ACC112 (cell line): Measurements from ENCODE around the gene VCL.

Experiments used
- H2AFZ ChIP-seq: fragments of 200-600 bp; sonication (generic); one replicate; pipeline ENCODE4 v1.6.0; 2017; ENCODE audit warnings: antibody characterized with exemption, low read length; ENCODE audit not compliant: unreplicated experiment
- H3K27ac ChIP-seq: fragments of 200-600 bp; sonication (generic); 2 replicates; pipeline ENCODE4 v1.5.1; 2014; ENCODE audit warnings: low read depth, mild to moderate bottlenecking, antibody characterized with exemption, low read length, moderate library complexity
- H3K27me3 ChIP-seq: fragments of 200-600 bp; sonication (generic); 2 replicates; pipeline ENCODE4 v1.6.1; 2014; ENCODE audit warnings: mild to moderate bottlenecking, antibody characterized with exemption, low read length, moderate library complexity, mixed read lengths; ENCODE audit not compliant: insufficient read depth
- H3K36me3 ChIP-seq: fragments of 200-600 bp; sonication (generic); 2 replicates; pipeline ENCODE4 v1.6.1; 2016; ENCODE audit warnings: mild to moderate bottlenecking, antibody characterized with exemption, low read length, moderate library complexity, mixed read lengths; ENCODE audit not compliant: insufficient read depth
- H3K4me1 ChIP-seq: fragments of 200-600 bp; sonication (generic); one replicate; pipeline ENCODE4 v1.6.1; 2016; ENCODE audit warnings: low read length, mixed read lengths; ENCODE audit not compliant: insufficient read depth, unreplicated experiment, control insufficient read depth
- H3K4me3 ChIP-seq: fragments of 200-600 bp; sonication (generic); 2 replicates; pipeline ENCODE4 v1.5.1; 2014; ENCODE audit warnings: mild to moderate bottlenecking, low read depth, low read length
- H3K79me2 ChIP-seq: fragments of 200-600 bp; sonication (generic); one replicate; pipeline ENCODE4 v1.6.0; 2016; ENCODE audit warnings: low read length; ENCODE audit not compliant: control insufficient read depth, unreplicated experiment, insufficient read depth

Gene VCL

DNA sequence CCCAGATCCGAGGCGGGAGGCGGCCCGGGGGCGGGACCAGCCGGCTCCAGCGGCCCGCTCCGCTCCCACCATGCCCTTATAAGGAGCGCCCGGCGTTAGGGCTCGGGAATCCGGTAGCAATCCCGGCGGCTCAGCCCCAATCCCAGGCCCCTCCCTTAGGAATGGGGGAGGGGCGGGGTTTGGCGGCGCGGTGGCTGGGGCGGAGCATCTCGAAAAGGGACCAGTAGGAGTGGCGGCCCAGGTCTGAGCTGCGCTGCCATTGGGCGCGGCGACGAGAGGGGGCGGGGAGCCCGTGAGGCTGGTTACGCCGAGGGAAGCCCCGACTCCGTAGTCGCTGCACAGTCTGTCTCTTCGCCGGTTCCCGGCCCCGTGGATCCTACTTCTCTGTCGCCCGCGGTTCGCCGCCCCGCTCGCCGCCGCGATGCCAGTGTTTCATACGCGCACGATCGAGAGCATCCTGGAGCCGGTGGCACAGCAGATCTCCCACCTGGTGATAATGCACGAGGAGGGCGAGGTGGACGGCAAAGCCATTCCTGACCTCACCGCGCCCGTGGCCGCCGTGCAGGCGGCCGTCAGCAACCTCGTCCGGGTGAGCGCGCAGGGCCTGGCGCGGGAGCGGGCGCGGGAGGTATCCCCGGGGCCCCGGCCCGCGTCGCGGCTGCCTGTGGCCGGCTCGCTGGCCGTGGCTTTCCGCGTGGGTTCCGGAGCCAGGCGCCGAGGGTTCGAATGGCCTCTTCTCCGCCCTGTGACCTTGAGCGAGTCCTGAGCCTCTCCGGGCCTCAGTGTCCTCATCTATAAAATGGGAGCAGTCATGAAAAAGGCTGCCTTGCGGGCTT, at the start of gene VCL:
Gene VCL (plus strand): TSS at position 330 of the 836 bp plus-strand sequence. CDS start 92 bp downstream, at position 422.
- peak within 1 kb of the TSS; percentile 91 for H3K27ac ChIP-seq
- H2AFZ ChIP-seq, result peak within 1 kb of the TSS; percentile 65
- peak within 1 kb of the TSS; percentile 96 for H3K4me3 ChIP-seq
- H3K36me3 ChIP-seq, result no peaks in the 10 kb centered on the region
- peaks cover 34% of the 10 kb centered on the region for H3K4me1 ChIP-seq
- peaks cover 50% of the 10 kb centered on the region for H3K79me2 ChIP-seq
- H3K27me3 ChIP-seq, result no peaks in the 10 kb centered on the region

DNA sequence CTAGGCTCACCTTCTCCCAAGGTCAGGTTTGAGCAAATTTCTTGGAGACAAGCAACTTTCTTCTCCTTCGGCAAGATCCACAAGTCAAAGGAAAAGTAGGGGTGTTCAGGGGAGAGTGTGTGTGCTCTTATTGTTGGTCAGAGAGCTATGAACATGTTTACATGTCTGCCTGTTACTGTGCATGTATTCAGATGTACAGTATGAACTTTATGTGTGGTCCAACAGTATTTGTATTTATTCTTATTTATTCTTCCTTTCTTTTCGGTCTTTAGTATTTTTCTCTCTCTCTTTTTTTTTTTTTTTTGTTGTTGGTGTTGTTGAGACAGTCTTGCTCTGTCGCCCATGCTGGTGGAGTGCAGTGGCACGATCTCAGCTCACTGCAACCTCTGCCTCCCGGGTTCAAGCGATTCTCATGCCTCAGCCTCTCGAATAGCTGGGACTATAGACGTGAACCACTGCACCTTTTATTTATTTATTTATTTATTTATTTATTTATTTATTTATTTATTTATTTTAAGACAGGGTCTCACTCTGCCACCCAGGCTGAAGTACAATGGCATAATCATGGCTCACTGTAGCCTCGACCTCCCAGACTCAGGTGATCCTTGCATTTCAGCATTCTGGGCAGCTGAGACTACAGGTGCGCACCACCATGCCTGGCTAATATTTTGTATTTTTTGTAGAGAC, 48.8 kb upstream of the VCL start:
- Histone ChIP-seq H3K27me3 (no peaks in the 10 kb centered on the region), H2AFZ (no peak overlapping the region), H3K36me3 (no peaks in the 10 kb centered on the region), H3K4me1 (no peaks in the 10 kb centered on the region), H3K27ac (no peak overlapping the region), H3K79me2 (no peaks in the 10 kb centered on the region), H3K4me3 (no peak overlapping the region)

DNA sequence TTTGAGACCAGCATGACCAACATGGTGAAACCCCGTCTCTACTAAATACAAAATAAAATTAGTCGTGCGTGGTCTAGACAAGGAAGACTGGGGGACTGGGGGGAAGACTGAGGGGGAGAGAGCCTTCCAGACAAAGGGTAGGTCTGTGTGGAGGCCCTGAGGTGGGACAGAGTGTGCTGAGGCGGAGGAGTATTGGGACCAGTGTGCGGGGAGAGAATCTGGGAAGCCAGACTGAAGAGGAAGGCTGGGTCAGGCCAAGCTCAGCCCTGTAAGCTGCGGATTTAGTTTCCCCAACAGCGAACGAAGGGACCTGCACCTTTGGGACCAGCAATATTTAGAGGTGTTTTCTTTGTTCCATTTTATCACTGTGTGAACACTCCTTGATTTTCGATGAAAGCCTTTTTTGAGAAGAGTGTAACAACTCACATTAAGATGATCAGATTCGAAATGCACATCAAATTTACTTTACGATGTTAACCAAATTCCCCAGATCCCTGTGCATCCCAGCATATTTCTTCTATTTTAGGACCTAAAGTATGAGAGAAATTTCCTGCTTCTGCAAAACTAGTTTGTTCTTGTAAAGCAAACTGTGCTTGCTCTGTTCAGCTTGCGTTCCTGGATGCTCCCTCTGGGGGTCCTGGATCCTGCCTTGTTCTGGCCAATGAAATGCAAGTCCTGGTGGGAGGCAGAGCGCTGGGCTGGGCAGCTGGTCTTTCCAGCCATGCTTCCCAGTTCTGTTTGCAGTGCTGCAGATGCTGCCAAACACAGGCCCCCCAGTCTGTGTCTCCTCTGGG, 47.6 kb upstream of the VCL start:
- H3K27ac ChIP-seq, result no peak overlapping the region
- H3K4me3 ChIP-seq, result no peak overlapping the region
- no peaks in the 10 kb centered on the region for H3K79me2 ChIP-seq
- H3K4me1 ChIP-seq, result no peaks in the 10 kb centered on the region
- H3K36me3 ChIP-seq, result no peaks in the 10 kb centered on the region
- H3K27me3 ChIP-seq, result no peaks in the 10 kb centered on the region
- H2AFZ ChIP-seq, result no peak overlapping the region

DNA sequence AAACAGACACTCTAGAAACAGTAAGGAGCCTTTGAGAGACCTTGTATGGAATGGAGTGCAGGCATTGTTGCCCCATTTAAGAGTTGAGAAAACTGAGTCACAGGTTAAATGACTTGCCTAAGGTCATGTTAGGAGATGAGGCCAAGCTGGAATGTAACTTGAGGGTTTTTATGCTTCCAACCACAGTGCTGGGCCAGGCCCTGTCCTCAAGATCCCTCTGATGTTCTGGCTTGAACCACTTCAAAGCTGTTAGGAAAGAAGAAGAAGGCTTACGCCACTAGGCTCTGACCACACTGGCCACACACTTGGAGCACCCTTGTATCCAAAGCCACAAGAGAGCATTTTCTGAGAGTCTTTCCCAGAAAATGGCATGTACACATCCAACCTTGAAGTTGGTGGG, 44.3 kb upstream of the VCL start:
- Histone ChIP-seq H3K27me3 (no peaks in the 10 kb centered on the region), H3K4me1 (peaks cover 11% of the 10 kb centered on the region)

DNA sequence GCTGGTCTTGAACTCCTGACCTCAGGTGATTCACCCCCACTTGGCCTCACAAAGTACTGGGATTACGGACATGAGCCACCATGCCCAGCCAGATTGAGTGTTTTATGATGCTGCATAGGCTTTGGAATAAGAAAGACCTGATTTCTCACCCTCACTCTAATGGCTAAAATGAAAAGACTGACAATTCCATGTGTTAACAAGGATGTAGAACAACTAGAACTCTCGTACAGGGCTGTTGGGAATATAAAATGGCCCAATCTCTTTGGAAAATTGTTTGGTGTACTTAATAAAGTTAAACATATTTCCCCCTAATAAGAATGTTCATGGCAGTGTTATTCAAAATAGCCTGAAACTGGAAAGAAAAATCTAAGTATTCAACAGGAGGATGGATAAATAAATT, 43.2 kb upstream of the VCL start:
- peaks cover 11% of the 10 kb centered on the region for H3K4me1 ChIP-seq
- no peak overlapping the region for H3K27ac ChIP-seq

More for the DNA sequence above, 44.3 kb upstream of the VCL start:
- Histone ChIP-seq H3K27ac (no peak overlapping the region), H3K4me3 (no peak overlapping the region), H3K79me2 (no peaks in the 10 kb centered on the region), H3K36me3 (no peaks in the 10 kb centered on the region), H2AFZ (no peak overlapping the region)

DNA sequence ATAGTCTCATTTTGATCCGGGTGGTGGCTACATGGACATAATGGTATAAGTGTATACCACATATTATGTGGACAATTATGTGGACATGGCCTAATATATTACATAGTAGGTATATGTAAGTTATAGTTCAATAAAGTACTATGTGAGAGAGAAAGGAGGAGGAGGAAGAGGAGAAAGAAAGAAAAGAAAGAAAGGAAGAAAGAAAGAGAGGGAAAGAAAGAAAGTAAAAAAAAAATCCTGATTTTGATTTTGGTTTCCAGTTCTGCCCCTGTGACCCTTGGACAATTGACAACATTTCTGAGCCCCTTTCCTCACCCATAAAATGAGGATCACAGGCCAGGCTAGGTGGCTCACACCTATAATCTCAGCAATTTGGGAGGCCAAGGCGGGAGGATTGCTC, 42.2 kb upstream of the VCL start:
- Histone ChIP-seq H3K4me1 (peaks cover 11% of the 10 kb centered on the region), H3K79me2 (no peaks in the 10 kb centered on the region), H3K36me3 (no peaks in the 10 kb centered on the region), H2AFZ (no peak overlapping the region), H3K4me3 (no peak overlapping the region), H3K27ac (no peak overlapping the region), H3K27me3 (no peaks in the 10 kb centered on the region)

More for the DNA sequence above, 43.2 kb upstream of the VCL start:
- H3K79me2 ChIP-seq, result no peaks in the 10 kb centered on the region
- no peaks in the 10 kb centered on the region for H3K27me3 ChIP-seq
- H2AFZ ChIP-seq, result no peak overlapping the region
- no peak overlapping the region for H3K4me3 ChIP-seq
- no peaks in the 10 kb centered on the region for H3K36me3 ChIP-seq

DNA sequence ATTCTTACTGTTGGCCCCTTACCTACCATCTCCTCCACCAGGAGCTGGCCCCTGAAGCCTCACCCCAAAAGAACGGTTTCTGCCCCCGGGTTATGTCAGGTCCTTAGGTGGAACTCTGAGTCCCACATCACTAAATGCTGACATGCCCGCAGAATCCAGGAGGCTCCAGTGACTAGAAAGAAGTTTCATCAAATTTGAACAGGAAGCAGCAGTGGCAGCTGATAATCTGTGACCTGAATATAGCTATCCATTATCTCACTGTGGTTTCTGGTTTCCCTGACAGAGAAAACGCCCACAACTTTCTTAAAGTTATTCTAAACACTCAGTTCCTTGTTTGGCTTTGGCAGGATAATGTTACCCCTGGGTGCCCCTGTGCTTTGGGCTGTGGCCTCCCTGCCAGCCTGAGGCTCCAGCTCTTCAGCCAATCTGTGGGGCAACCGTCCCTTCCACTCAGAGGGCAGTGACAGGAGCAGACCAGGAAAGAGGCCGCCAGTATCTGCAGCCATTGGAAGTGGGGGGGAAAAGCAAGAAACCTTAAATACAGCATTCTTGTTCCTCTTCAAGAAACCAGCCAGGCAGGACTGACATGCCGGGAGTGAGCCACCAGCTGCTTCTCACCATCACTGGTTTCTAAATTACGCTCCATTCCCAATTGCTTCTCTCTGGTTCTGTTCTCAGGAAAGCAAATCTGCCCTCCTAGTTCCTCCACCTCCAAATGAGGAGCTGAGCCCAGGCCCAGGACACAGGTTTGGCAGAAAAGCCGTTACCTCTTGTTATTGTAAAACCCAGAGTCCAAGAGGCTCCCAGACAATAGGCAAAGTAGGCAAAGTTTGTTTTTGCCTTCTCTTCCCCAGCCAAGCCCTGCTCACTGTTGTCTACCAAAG, 41.2 kb upstream of the VCL start:
- Histone ChIP-seq H3K79me2 (no peaks in the 10 kb centered on the region), H3K4me3 (no peak overlapping the region), H3K27me3 (no peaks in the 10 kb centered on the region), H2AFZ (peak overlapping the region; percentile 67), H3K27ac (no peak overlapping the region), H3K4me1 (peaks cover 11% of the 10 kb centered on the region), H3K36me3 (no peaks in the 10 kb centered on the region)

DNA sequence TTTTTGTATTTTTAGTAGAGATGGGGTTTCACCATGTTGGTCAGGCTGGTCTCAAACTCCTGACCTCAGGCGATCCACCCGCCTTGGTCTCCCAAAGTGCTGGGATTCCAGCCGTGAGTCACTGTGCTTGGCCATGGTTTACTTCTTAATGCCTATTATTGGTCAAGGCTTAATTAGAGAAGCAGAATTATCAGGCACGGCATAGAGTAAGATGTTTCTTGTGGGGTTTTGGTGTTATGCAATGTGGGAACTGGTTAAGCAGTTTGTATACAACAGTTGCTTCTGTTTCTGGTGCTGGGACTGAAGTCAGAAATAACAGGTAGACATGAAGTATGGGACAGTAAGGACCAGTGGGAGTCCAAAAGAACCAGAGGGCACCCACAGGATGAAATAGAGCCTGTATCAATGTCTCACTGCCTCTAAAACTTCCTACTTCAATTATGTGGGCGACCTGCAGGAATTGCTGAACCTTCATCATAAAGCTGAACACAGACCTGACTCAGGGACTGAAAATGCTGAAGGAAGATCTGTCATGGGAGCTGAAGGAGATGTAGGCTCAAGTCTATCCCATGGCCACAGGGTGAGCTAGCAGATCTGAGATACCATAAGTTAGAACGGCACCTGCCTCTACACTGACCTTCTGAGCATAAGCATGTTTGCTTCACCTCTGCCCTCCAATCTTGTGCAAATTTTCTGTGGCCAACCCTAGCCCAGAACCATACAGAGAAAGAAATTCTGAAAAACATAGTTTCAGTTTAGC, 38.3 kb upstream of the VCL start:
- Histone ChIP-seq H2AFZ (no peak overlapping the region), H3K27me3 (no peaks in the 10 kb centered on the region), H3K4me1 (peaks cover 12% of the 10 kb centered on the region), H3K36me3 (no peaks in the 10 kb centered on the region), H3K27ac (no peak overlapping the region), H3K4me3 (no peak overlapping the region), H3K79me2 (no peaks in the 10 kb centered on the region)

DNA sequence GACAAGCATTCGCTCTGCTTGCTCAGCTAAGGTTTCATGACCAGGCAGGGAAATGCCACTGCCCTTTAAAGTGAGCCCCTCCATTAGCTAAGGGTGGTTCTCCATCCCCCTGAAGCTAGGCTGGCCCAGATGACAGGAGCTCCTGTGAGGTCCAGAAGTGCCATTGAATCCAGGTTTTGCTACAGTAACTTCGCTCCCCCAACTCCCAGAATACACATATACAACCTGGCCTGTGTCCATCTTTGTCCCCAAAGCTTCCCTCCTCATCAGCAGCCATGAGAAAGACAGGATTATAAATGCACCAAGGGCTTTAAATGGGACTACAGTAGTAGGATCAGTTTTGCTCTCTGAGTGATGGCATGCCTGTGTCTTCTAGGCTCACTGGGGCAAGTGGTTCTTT, 35.5 kb upstream of the VCL start:
- Histone ChIP-seq H3K4me1 (peaks cover 20% of the 10 kb centered on the region), H3K36me3 (no peaks in the 10 kb centered on the region), H2AFZ (no peak overlapping the region), H3K27ac (no peak overlapping the region), H3K4me3 (no peak overlapping the region), H3K79me2 (no peaks in the 10 kb centered on the region), H3K27me3 (no peaks in the 10 kb centered on the region)
